LNCaP clone FGC (cell line): ENCODE results near the gene OXCT1.

ENCODE experiments used
- DNase-seq: peaks from one replicate; pipeline ENCODE4 v3.0.0-alpha.2; 2011; ENCODE audit warnings: low read depth
- H3K4me3 ChIP-seq: 2 replicates; pipeline ENCODE4 v1.5.1; 2011; ENCODE audit warnings: mild to moderate bottlenecking, low read depth, low read length, control low read depth
- TF ChIP-seq, protein P1 (sequence below): IDR thresholded peaks from 2 replicates; pipeline ENCODE4 v1.5.1; 2012; ENCODE audit warnings: mild to moderate bottlenecking; ENCODE audit not compliant: control insufficient read depth, insufficient read depth; ENCODE audit errors: extremely low read depth

The OXCT1 gene

DNA sequence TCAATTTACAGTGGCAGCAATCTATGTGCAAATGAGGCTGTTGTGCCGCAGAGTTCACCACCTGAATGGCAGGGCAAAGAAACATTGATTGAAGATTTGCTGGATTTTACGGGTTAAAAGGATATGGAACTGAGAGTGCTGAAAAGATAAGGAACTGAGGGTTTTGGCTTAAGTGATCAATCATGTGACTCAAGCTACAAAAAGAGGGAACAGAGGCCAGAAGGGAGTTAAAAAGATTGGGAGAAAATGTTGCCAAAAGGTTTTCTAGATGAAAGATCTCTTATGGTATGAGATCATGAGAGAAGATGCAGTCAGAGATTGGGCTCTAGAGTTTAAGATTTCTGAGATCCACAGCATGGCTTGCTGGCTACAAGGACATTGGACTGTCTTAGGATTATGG, 26.0 kb upstream of the OXCT1 start:
- TF ChIP-seq, protein P1, sequence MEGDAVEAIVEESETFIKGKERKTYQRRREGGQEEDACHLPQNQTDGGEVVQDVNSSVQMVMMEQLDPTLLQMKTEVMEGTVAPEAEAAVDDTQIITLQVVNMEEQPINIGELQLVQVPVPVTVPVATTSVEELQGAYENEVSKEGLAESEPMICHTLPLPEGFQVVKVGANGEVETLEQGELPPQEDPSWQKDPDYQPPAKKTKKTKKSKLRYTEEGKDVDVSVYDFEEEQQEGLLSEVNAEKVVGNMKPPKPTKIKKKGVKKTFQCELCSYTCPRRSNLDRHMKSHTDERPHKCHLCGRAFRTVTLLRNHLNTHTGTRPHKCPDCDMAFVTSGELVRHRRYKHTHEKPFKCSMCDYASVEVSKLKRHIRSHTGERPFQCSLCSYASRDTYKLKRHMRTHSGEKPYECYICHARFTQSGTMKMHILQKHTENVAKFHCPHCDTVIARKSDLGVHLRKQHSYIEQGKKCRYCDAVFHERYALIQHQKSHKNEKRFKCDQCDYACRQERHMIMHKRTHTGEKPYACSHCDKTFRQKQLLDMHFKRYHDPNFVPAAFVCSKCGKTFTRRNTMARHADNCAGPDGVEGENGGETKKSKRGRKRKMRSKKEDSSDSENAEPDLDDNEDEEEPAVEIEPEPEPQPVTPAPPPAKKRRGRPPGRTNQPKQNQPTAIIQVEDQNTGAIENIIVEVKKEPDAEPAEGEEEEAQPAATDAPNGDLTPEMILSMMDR = no peak
- no peak overlapping the region for H3K4me3 ChIP-seq
- DNase-seq = no peak

GRCh38 chr5:41893074-41893851, 23.0 kb upstream of the OXCT1 start:
- no peak overlapping the region for H3K4me3 ChIP-seq
- DNase-seq = no peak
- TF ChIP-seq, protein P1 = no peak

DNA sequence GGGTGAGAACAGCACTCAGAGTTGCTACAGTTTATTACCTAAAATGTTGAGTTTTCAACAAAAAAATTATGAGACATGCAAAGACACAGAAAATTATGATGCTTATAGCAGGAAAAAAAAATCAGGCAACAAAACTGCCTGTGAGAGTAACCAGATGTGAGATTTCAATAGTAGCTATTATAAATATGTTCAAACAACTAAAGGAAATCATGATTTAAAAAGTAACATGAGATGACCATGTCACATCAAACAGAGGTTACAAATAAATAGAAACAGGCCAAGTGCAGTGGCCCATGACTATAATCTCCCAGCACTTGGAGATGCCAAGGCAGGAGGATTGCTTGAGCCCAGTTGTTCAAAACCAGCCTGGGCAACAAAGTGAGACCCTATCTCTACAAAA, 21.8 kb upstream of the OXCT1 start:
- H3K4me3 ChIP-seq = no peak overlapping the region
- TF ChIP-seq, protein P1 = no peak
- no peak for DNase-seq

DNA sequence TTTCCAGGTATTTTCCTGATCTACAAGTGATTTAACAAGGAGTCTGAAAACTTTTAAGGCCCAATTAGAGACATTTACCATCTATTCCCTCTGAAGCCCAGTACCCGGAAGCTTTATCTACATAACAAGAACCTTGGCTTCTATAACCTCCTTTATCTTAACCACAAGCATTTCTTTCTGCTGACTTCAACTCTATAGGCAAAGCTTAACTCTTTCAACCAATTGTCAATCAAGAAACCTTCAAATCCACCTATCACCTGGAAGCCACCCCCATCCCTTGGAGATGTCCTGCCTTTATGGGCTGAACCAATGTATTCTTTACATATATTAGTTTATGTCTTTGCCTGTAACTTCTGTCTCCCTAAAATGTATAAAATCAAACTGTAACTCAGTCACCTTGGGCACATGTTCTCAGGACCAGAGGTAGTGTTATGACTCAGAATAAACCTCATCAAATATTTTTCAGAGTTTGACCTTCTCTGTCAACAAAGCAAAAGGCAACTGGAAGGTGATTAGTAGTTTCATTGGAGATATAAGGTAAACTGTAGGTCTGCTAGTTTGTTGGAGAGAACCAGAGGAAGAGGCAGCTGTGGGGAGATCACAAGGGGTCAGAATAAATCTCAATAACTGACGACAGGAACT, 21.0 kb upstream of the OXCT1 start:
- DNase-seq = no peak
- no peak overlapping the region for H3K4me3 ChIP-seq
- TF ChIP-seq, protein P1 = no peak

GRCh38 chr5:41885286-41885685, 15.1 kb upstream of the OXCT1 start:
- DNase-seq = no peak
- H3K4me3 ChIP-seq = no peak overlapping the region
- TF ChIP-seq, protein P1 = no peak

DNA sequence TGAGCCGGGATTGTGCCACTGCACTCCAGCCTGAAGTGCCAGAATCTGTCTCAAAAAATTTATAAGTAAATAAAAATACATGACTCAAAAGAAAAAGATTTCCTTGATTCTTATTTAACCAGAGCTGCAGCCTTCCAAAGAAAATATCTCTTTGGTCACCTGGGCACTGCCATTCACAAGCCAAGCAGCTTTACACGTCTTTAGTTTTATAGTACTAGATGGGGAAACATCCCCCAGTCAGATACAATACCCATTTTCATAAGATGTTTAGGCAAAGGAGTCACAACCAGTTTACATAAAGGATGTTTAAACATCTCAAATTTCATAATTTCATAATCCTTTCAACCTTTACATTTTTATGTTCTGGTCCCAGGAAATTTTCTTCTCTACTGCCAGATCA, 13.7 kb upstream of the OXCT1 start:
- TF ChIP-seq, protein P1 = no peak
- no peak overlapping the region for H3K4me3 ChIP-seq
- no peak for DNase-seq
